Vagina (tissue), 2 donors: Measurements from ENCODE around the gene NSD2. TPM values are rescaled to one million over a fixed set of nuclear protein-coding genes. Genes with fewer than 3 reads are reported as not detected.
"Not testable (repeated sequence)": the region's sequence is repeated elsewhere in the genome, so short reads cannot be mapped to it uniquely, and the experiment has no call there.

Experiments
- DNase-seq, 2 donors: peaks; one replicate each; pipeline ENCODE4 v3.0.0-alpha.2; 2017; ENCODE audit errors: extremely low spot score in 2 of 2
- H3K27ac ChIP-seq: fragments of 200-600 bp; sonication (generic); one replicate; pipeline ENCODE4 v1.5.1; 2019
- H3K27me3 ChIP-seq: fragments of 200-600 bp; sonication (generic); one replicate; pipeline ENCODE4 v1.5.1; 2019
- H3K36me3 ChIP-seq, 2 donors: fragments of 200-600 bp; sonication (generic); one replicate each; pipeline ENCODE4 v1.5.1; 2017 to 2019
- H3K4me1 ChIP-seq: fragments of 200-600 bp; sonication (generic); one replicate; pipeline ENCODE4 v1.5.1; 2019
- H3K4me3 ChIP-seq, 2 donors: fragments of 200-600 bp; sonication (generic); 1 replicate in 1 of 2; 2 replicates in 1 of 2; pipeline ENCODE4 v1.5.1; 2016 to 2019
- H3K9me3 ChIP-seq: fragments of 200-600 bp; sonication (generic); one replicate; pipeline ENCODE4 v1.5.1; 2019
- CTCF ChIP-seq, 3 experiments: fragments of 450-650 bp in 2 of 3; fragments of 200-600 bp in 1 of 3; sonication (generic) in 1 of 3; IDR thresholded peaks; one replicate each; pipeline ENCODE4 v1.5.1; 2017 to 2019; ENCODE audit warnings: antibody characterized with exemption in 3 of 3, mild to moderate bottlenecking in 2 of 3, moderate library complexity in 2 of 3
- POLR2A ChIP-seq, 2 donors: fragments of 450-650 bp; IDR thresholded peaks; one replicate each; pipeline ENCODE4 v1.6.1; 2017; ENCODE audit warnings: antibody characterized with exemption in 2 of 2, mild to moderate bottlenecking in 2 of 2, moderate library complexity in 2 of 2
- POLR2AphosphoS5 ChIP-seq, 2 donors: sonication (generic); formaldehyde crosslinking; IDR thresholded peaks; one replicate each; pipeline ENCODE4 v1.9.0; 2017; ENCODE audit warnings: antibody characterized with exemption in 2 of 2, mild to moderate bottlenecking in 2 of 2, low read depth in 1 of 2; ENCODE audit not compliant: insufficient read depth in 1 of 2
- intact Hi-C: fragments of 100-400 bp; cut with DNase I; formaldehyde crosslinking; loops from one replicate; pipeline ENCODE4 v1.15.1; 2023
- total RNA-seq: library from RNA; depleted of rRNA; stranded (reverse); fragments of >200 nt; gene quantifications from one replicate; pipeline ENCODE4 v1.2.3, GENCODE V29; 2016

Gene NSD2
- total RNA-seq, 1 donor from 2014 or later = 38.5 TPM

- H3K27ac ChIP-seq = no peak overlapping the region
- intact Hi-C loops = no loop called here
- no peak for TF ChIP-seq POLR2A (IDR thresholded peaks at IDR 0.05)
- no peak overlapping the region for H3K4me3 ChIP-seq
- no peaks in the 10 kb centered on the region for H3K27me3 ChIP-seq
- no peaks in the 10 kb centered on the region for H3K4me1 ChIP-seq
- DNase-seq = no peak
- peaks cover 0 to 80% of the 10 kb centered on the region in 2 donors for H3K36me3 ChIP-seq
- H3K9me3 ChIP-seq = no peaks in the 10 kb centered on the region
Measured at GRCh38 chr4:1839282-1839681, 31.9 kb upstream of the NSD2 start.

GRCh38 chr4:1841201-1841886 is 29.8 kb upstream of the NSD2 start:
- Histone ChIP-seq H3K27me3 (no peaks in the 10 kb centered on the region), H3K36me3 (peaks cover 0 to 78% of the 10 kb centered on the region in 2 donors), H3K4me1 (no peaks in the 10 kb centered on the region), H3K4me3 (no peak overlapping the region), H3K27ac (no peak overlapping the region), H3K9me3 (no peaks in the 10 kb centered on the region)
- intact Hi-C loops = no loop called here
- no peak for DNase-seq
- TF ChIP-seq POLR2AphosphoS5 (IDR thresholded peaks at IDR 0.05; ENCODE audit: insufficient read depth in 1 of 2, low read depth in 1 of 2) (no peak), POLR2A (IDR thresholded peaks at IDR 0.05) (no peak), CTCF (IDR thresholded peaks at IDR 0.05) (no peak)

- intact Hi-C loops = no loop called here
Measured at GRCh38 chr4:1841887-1842210, 29.3 kb upstream of the NSD2 start.

GRCh38 chr4:1842339-1842895 is 28.8 kb upstream of the NSD2 start:
- Histone ChIP-seq H3K9me3 (no peaks in the 10 kb centered on the region), H3K4me1 (no peaks in the 10 kb centered on the region), H3K27ac (no peak overlapping the region), H3K27me3 (no peaks in the 10 kb centered on the region), H3K4me3 (no peak overlapping the region), H3K36me3 (peaks cover 0 to 76% of the 10 kb centered on the region in 2 donors)
- DNase-seq = no peak
- TF ChIP-seq POLR2A (IDR thresholded peaks at IDR 0.05) (no peak), POLR2AphosphoS5 (IDR thresholded peaks at IDR 0.05; ENCODE audit: insufficient read depth in 1 of 2, low read depth in 1 of 2) (no peak), CTCF (IDR thresholded peaks at IDR 0.05) (no peak)
- intact Hi-C loops = no loop called here

More at GRCh38 chr4:1841887-1842210, 29.3 kb upstream of the NSD2 start:
- Histone ChIP-seq H3K4me3 (no peak overlapping the region), H3K27ac (no peak overlapping the region), H3K9me3 (no peaks in the 10 kb centered on the region), H3K36me3 (peaks cover 0 to 76% of the 10 kb centered on the region in 2 donors), H3K4me1 (no peaks in the 10 kb centered on the region), H3K27me3 (no peaks in the 10 kb centered on the region)
- DNase-seq = no peak
- no peak for TF ChIP-seq POLR2AphosphoS5 (IDR thresholded peaks at IDR 0.05; ENCODE audit: insufficient read depth in 1 of 2, low read depth in 1 of 2)
- no peak for TF ChIP-seq POLR2A (IDR thresholded peaks at IDR 0.05)
- TF ChIP-seq CTCF (IDR thresholded peaks at IDR 0.05) = no peak

- Histone ChIP-seq H3K27ac (no peak overlapping the region), H3K36me3 (peaks cover 0 to 73% of the 10 kb centered on the region in 2 donors), H3K4me1 (no peaks in the 10 kb centered on the region), H3K27me3 (no peaks in the 10 kb centered on the region), H3K9me3 (no peaks in the 10 kb centered on the region), H3K4me3 (no peak overlapping the region)
- no peak for TF ChIP-seq POLR2AphosphoS5 (IDR thresholded peaks at IDR 0.05; ENCODE audit: insufficient read depth in 1 of 2, low read depth in 1 of 2)
- no peak for TF ChIP-seq POLR2A (IDR thresholded peaks at IDR 0.05)
- DNase-seq = no peak
- intact Hi-C loops = no loop called here
Measured at GRCh38 chr4:1842993-1843448, 28.2 kb upstream of the NSD2 start.

GRCh38 chr4:1843852-1844251 is 27.3 kb upstream of the NSD2 start:
- TF ChIP-seq POLR2AphosphoS5 (IDR thresholded peaks at IDR 0.05; ENCODE audit: insufficient read depth in 1 of 2, low read depth in 1 of 2) (no peak), POLR2A (IDR thresholded peaks at IDR 0.05) (no peak), CTCF (IDR thresholded peaks at IDR 0.05) (no peak)
- intact Hi-C loops = no loop called here
- Histone ChIP-seq H3K4me1 (no peaks in the 10 kb centered on the region), H3K27me3 (no peaks in the 10 kb centered on the region), H3K36me3 (peaks cover 0 to 66% of the 10 kb centered on the region in 2 donors), H3K27ac (no peak overlapping the region), H3K4me3 (no peak overlapping the region), H3K9me3 (no peaks in the 10 kb centered on the region)
- DNase-seq = no peak

- intact Hi-C loops, H3K9me3 ChIP-seq, DNase-seq, H3K27ac ChIP-seq, H3K27me3 ChIP-seq, H3K4me1 ChIP-seq, H3K4me3 ChIP-seq: not testable (repeated sequence)
- H3K36me3 ChIP-seq = peaks cover 0 to 58% of the 10 kb centered on the region in 2 donors
Measured at GRCh38 chr4:1844618-1845017, 26.6 kb upstream of the NSD2 start.
